K562 (cell line): Measurements from ENCODE around the gene COL5A1. TPM values are rescaled to one million over a fixed set of nuclear protein-coding genes. Genes with fewer than 3 reads are reported as not detected.

Source experiments
- ATAC-seq: fragments of 200-7000 bp; cut with Tn5 transposase; 3 replicates; pipeline ENCODE4 v1.9.1; 2020; ENCODE audit warnings: moderate library complexity
- BruUV-seq: library from RNA; stranded (reverse); fragments of 400-500 nt; replicated peaks from 2 replicates; lab custom pipeline; 2021; lab: Mats Ljungman, UMichigan
- CTCF ChIA-PET: fragments of 300-600 bp; formaldehyde crosslinking; extraction: SDS; loops from one replicate; lab custom pipeline; 2021; ENCODE audit warnings: low intra/inter-chr PET ratio; lab: Yijun Ruan, JAX
- POLR2A ChIA-PET: fragments of 300-600, 350-650 bp; sonication (Branson Sonifier 250); formaldehyde crosslinking; extraction: SDS; loops from one replicate; lab custom pipeline; 2021; ENCODE audit warnings: antibody characterized with exemption, inconsistent platforms; lab: Yijun Ruan, JAX
- DNase-seq, 4 experiments: peaks; one replicate each; pipeline versions ENCODE4 v3.0.0 to v3.0.0-alpha.2; 2011 to 2018; ENCODE audit warnings: low spot score in 3 of 4, mixed read lengths in 3 of 4; ENCODE audit errors: extremely low read depth in 1 of 4
- FAIRE-seq: peaks from 2 replicates; lab custom pipeline; 2011; peaks lifted over from hg19 to GRCh38; lab: Jason Lieb, UNC
- H2AFZ ChIP-seq: 2 replicates; pipeline ENCODE4 v1.6.0; 2011; ENCODE audit warnings: low read depth, low read length, control low read depth, inconsistent platforms
- H3K27ac ChIP-seq: fragments of 200-600 bp; 3 replicates; pipeline ENCODE4 v1.8.0; 2011; ENCODE audit warnings: low read depth, mild to moderate bottlenecking, control low read depth, inconsistent platforms, low read length, moderate library complexity, mixed read lengths; ENCODE audit errors: extremely low read depth
- H3K27me3 ChIP-seq, 2 experiments: fragments of 300-600 bp in 1 of 2; 2 replicates in 1 of 2; 3 replicates in 1 of 2; pipeline versions ENCODE4 v1.6.0 to v1.8.0; 2011; ENCODE audit warnings: inconsistent platforms in 2 of 2, low read length in 2 of 2, mild to moderate bottlenecking in 1 of 2, mixed read lengths in 1 of 2, moderate library complexity in 1 of 2; ENCODE audit not compliant: control insufficient read depth in 2 of 2, insufficient read depth in 2 of 2
- H3K36me3 ChIP-seq: fragments of 300-600 bp; 3 replicates; pipeline ENCODE4 v1.8.0; 2011; ENCODE audit warnings: mild to moderate bottlenecking, low read length, inconsistent platforms; ENCODE audit not compliant: control insufficient read depth, insufficient read depth
- H3K4me1 ChIP-seq, 2 experiments: fragments of 200-600 bp in 1 of 2; replicated peaks in 1 of 2; 2 replicates in 1 of 2; 3 replicates in 1 of 2; pipeline versions ENCODE4 v1.5.1 to v1.8.0; 2011; ENCODE audit warnings: inconsistent platforms in 2 of 2, low read length in 2 of 2, mild to moderate bottlenecking in 1 of 2, mixed read lengths in 1 of 2, moderate library complexity in 1 of 2; ENCODE audit not compliant: control insufficient read depth in 2 of 2, insufficient read depth in 2 of 2
- H3K4me2 ChIP-seq: 2 replicates; pipeline ENCODE4 v1.6.1; 2011; ENCODE audit warnings: low read length, control low read depth, inconsistent platforms, mixed read lengths; ENCODE audit not compliant: insufficient read depth
- H3K4me3 ChIP-seq: fragments of 200-600 bp; sonication (generic), shearing (Covaris generic); 2 replicates; pipeline ENCODE4 v1.5.1; 2016; ENCODE audit warnings: control low read depth, inconsistent platforms
- H3K79me2 ChIP-seq: fragments of 200-600 bp; 3 replicates; pipeline ENCODE4 v1.8.0; 2011; ENCODE audit warnings: low read length, inconsistent platforms; ENCODE audit not compliant: control insufficient read depth, insufficient read depth
- H3K9ac ChIP-seq, 2 experiments: 2 replicates each; pipeline versions ENCODE4 v1.6.0 to v1.6.1; 2011; ENCODE audit warnings: low read depth in 2 of 2, low read length in 2 of 2, control low read depth in 1 of 2, inconsistent platforms in 1 of 2, mild to moderate bottlenecking in 1 of 2, mixed read lengths in 1 of 2; ENCODE audit not compliant: insufficient read depth in 1 of 2
- H3K9me1 ChIP-seq: one replicate; pipeline ENCODE4 v1.6.0; 2011; ENCODE audit warnings: inconsistent platforms, mild to moderate bottlenecking, low read length, moderate library complexity; ENCODE audit not compliant: control insufficient read depth, insufficient read depth
- H3K9me3 ChIP-seq: replicated peaks from 2 replicates; pipeline ENCODE4 v1.5.1; 2011; ENCODE audit warnings: low read depth, low read length, inconsistent platforms; ENCODE audit not compliant: control insufficient read depth, insufficient read depth
- H4K20me1 ChIP-seq: replicated peaks from 2 replicates; pipeline ENCODE4 v1.6.1; 2011; ENCODE audit warnings: low read length, inconsistent platforms, mixed read lengths; ENCODE audit not compliant: control insufficient read depth, insufficient read depth
- ADNP ChIP-seq: fragments of 200-800 bp; sonication (Bioruptor generic); IDR thresholded peaks from 2 replicates; pipeline ENCODE4 v1.6.1; 2016; ENCODE audit warnings: missing genetic modification characterization, missing compliant biosample characterization
- DEAF1 ChIP-seq: fragments of 450-650 bp; formaldehyde crosslinking; IDR thresholded peaks from 2 replicates; pipeline ENCODE4 v1.4.0; 2020; ENCODE audit warnings: mild to moderate bottlenecking, moderate library complexity
- EP300 ChIP-seq: IDR thresholded peaks from 2 replicates; pipeline ENCODE4 v1.6.1; 2012; ENCODE audit warnings: low read length, improper control_type of control experiment
- MEF2D ChIP-seq: conservative IDR thresholded peaks from 2 replicates; pipeline ENCODE4 v1.6.1; 2016; ENCODE audit warnings: low read depth, missing genetic modification characterization, missing compliant biosample characterization
- PATZ1 ChIP-seq: fragments of 250-450 bp; sonication (Bioruptor Pico); IDR thresholded peaks from 2 replicates; pipeline ENCODE4 v1.5.0; 2020; ENCODE audit warnings: mild to moderate bottlenecking, borderline replicate concordance
- RB1 ChIP-seq: fragments of 450-650 bp; IDR thresholded peaks from 2 replicates; pipeline ENCODE4 v1.6.1; 2017; ENCODE audit warnings: low read depth, mild to moderate bottlenecking
- SP2 ChIP-seq: IDR thresholded peaks from 2 replicates; pipeline ENCODE4 v1.6.1; 2011; ENCODE audit warnings: mild to moderate bottlenecking, low read depth, low read length, moderate library complexity; ENCODE audit not compliant: poor library complexity, severe bottlenecking; ENCODE audit errors: extremely low read depth
- ZNF175 ChIP-seq: fragments of 200-800 bp; sonication (Bioruptor generic); IDR thresholded peaks from 2 replicates; pipeline ENCODE4 v1.6.1; 2016; ENCODE audit warnings: low read depth, mild to moderate bottlenecking, missing genetic modification characterization, missing compliant biosample characterization
- ZNF407 ChIP-seq: fragments of 450-650 bp; IDR thresholded peaks from 2 replicates; pipeline ENCODE4 v1.6.1; 2016; ENCODE audit warnings: low read depth
- WGBS: fragments of 100-300 bp; shearing (Covaris generic); methylation state at CpG from one replicate; pipeline ENCODE4 v1.1.6; 2016; ENCODE audit warnings: low coverage, mixed read lengths; ENCODE audit not compliant: insufficient coverage; ENCODE audit errors: missing lambda C conversion rate; 5-methylcytosine and 5-hydroxymethylcytosine counted together
- in situ Hi-C: fragments of 300-500 bp; cut with MboI; formaldehyde crosslinking; loops from 4 replicates; pipeline ENCODE4 v1.15.0; 2018; ENCODE audit warnings: inconsistent platforms, mixed read lengths
- intact Hi-C: fragments of 100-400 bp; cut with micrococcal nuclease; formaldehyde crosslinking; loops from 2 replicates; pipeline ENCODE4 v1.14.2; 2022
- polyA plus RNA-seq, 8 experiments: library from polyadenylated mRNA; depleted of rRNA in 4 of 8; stranded (reverse) in 5 of 8; unstranded in 3 of 8; fragments of >200 nt; fragmentation: Nextera tagmentation in 2 of 8; fragmentation: Illumina TruSeq in 1 of 8; extraction: Ambion mirVana in 2 of 8; extraction: Trizol in 1 of 8; gene quantifications; 2 replicates each; pipeline versions ENCODE4 v1.2.1 to v1.2.3, GENCODE V29; 2011 to 2014; ENCODE audit warnings: inconsistent platforms in 1 of 8, missing spikeins in 1 of 8
- total RNA-seq, 7 experiments: library from RNA; depleted of rRNA in 6 of 7; stranded (reverse); fragments of >200 nt in 6 of 7; fragmentation: Illumina TruSeq in 2 of 7; extraction: Trizol in 2 of 7; gene quantifications; 2 replicates each; pipeline versions ENCODE4 v1.2.1 to v1.2.3, GENCODE V29; 2011 to 2021; ENCODE audit warnings: low replicate concordance in 1 of 7

Gene COL5A1
- total and polyA plus RNA-seq, 9 of the 15 experiments (the other 6 are each of a cell fraction or from before 2014, with no cell fraction given): under 0.01 to 0.13 (median 0.04) TPM; not detected in 6

GRCh38 chr9:134650431-134651190 lies 9.0 kb downstream of the COL5A1 start:
- no peaks in the 10 kb centered on the region for H3K4me1 ChIP-seq
- peaks cover 10 to 31% of the 10 kb centered on the region in 2 experiments for H3K27me3 ChIP-seq
- no peaks in the 10 kb centered on the region for H3K9me3 ChIP-seq
- ATAC-seq: no peak
- no peak overlapping the region for H3K4me2 ChIP-seq
- no peak overlapping the region for H3K27ac ChIP-seq
- H3K79me2 ChIP-seq: no peaks in the 10 kb centered on the region
- in situ Hi-C loops: no loop called here
- H4K20me1 ChIP-seq: peaks cover under 1% of the 10 kb centered on the region; the same call in 1 of the 2 replicates
- no TSS peak for BruUV-seq
- intact Hi-C loops: no loop called here
- no peak overlapping the region for H2AFZ ChIP-seq
- POLR2A ChIA-PET: no interaction called here
- H3K4me3 ChIP-seq: no peak overlapping the region
- WGBS: 2% methylated on average over 26 of the region's 26 CpGs
- CTCF ChIA-PET: no interaction called here
- no peak for FAIRE-seq
- no peaks in the 10 kb centered on the region for H3K9me1 ChIP-seq
- DNase-seq: no peak
- no peaks in the 10 kb centered on the region for H3K36me3 ChIP-seq
- no peak overlapping the region for H3K9ac ChIP-seq
- no peak for TF ChIP-seq ZNF175 (CRISPR knock-in tag)
- no peak for TF ChIP-seq PATZ1 (CRISPR knock-in tag)
- no peak for TF ChIP-seq ADNP (tag)
- no peak for TF ChIP-seq RB1
- no peak for TF ChIP-seq DEAF1 (CRISPR knock-in tag)
- no peak for TF ChIP-seq ZNF407
- no peak for TF ChIP-seq MEF2D
- TF ChIP-seq SP2: no peak
- TF ChIP-seq EP300: no peak
